HAP-1 (cell line): ENCODE measurements around the gene ID4.
"Not testable (repeated sequence)": the region's sequence is repeated elsewhere in the genome, so short reads cannot be mapped to it uniquely, and the experiment has no call there.

Source experiments
- DNase-seq, 2 experiments: peaks; one replicate each; pipeline ENCODE4 v3.0.0-alpha.2; 2016 to 2020; ENCODE audit warnings: low spot score in 2 of 2
- H3K27me3 ChIP-seq: fragments of 250-450 bp; sonication (Bioruptor Pico); 2 replicates; pipeline ENCODE4 v1.5.1; 2020; ENCODE audit warnings: low read depth, mild to moderate bottlenecking, moderate library complexity
- H3K36me3 ChIP-seq: fragments of 250-450 bp; sonication (Bioruptor Pico); replicated peaks from 2 replicates; pipeline ENCODE4 v1.5.1; 2020; ENCODE audit warnings: mild to moderate bottlenecking
- H3K4me1 ChIP-seq: fragments of 250-450 bp; sonication (Bioruptor Pico); 2 replicates; pipeline ENCODE4 v1.5.1; 2020; ENCODE audit warnings: mild to moderate bottlenecking
- H3K4me3 ChIP-seq: fragments of 250-450 bp; sonication (Bioruptor Pico); 2 replicates; pipeline ENCODE4 v1.5.1; 2020; ENCODE audit warnings: mild to moderate bottlenecking, moderate library complexity
- H3K9me3 ChIP-seq: fragments of 250-450 bp; sonication (Bioruptor Pico); 2 replicates; pipeline ENCODE4 v1.5.1; 2020; ENCODE audit warnings: mild to moderate bottlenecking, moderate library complexity
- in situ Hi-C: fragments of 300-500 bp; cut with MboI; formaldehyde crosslinking; loops from 3 replicates; pipeline ENCODE4 v1.14.3; 2020; ENCODE audit warnings: low sequenced_read_pairs, inconsistent platforms, mixed read lengths

Gene ID4

DNA sequence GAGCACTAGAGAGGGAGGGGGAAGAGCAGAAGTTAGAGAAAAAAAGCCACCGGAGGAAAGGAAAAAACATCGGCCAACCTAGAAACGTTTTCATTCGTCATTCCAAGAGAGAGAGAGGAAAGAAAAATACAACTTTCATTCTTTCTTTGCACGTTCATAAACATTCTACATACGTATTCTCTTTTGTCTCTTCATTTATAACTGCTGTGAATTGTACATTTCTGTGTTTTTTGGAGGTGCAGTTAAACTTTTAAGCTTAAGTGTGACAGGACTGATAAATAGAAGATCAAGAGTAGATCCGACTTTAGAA is 2.0 kb downstream of the ID4 start:
- in situ Hi-C loops = no loop called here
- H3K4me1 ChIP-seq = no peaks in the 10 kb centered on the region
- no peak overlapping the region for H3K4me3 ChIP-seq
- DNase-seq = no peak
- no peaks in the 10 kb centered on the region for H3K9me3 ChIP-seq
- peaks cover 17% of the 10 kb centered on the region for H3K27me3 ChIP-seq
- no peaks in the 10 kb centered on the region for H3K36me3 ChIP-seq

DNA sequence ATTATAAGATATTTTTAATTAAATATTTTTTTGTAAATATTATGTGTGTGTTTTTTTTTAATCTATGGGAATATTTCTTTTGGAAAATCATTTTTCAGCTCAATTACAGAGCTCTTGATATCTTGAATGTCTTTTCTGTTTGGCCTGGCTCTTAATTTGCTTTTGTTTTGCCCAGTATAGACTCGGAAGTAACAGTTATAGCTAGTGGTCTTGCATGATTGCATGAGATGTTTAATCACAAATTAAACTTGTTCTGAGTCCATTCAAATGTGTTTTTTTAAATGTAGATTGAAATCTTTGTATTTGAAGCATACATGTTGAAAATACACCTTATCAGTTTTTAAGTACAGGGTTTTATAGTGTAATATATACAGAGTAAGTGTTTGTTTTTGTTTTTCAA is 2.6 kb downstream of the ID4 start:
- no peak for DNase-seq
- H3K9me3 ChIP-seq = no peaks in the 10 kb centered on the region
- no peaks in the 10 kb centered on the region for H3K36me3 ChIP-seq
- H3K4me3 ChIP-seq = no peak overlapping the region
- in situ Hi-C loops = no loop called here
- H3K4me1 ChIP-seq = no peaks in the 10 kb centered on the region
- H3K27me3 ChIP-seq = peaks cover 17% of the 10 kb centered on the region

DNA sequence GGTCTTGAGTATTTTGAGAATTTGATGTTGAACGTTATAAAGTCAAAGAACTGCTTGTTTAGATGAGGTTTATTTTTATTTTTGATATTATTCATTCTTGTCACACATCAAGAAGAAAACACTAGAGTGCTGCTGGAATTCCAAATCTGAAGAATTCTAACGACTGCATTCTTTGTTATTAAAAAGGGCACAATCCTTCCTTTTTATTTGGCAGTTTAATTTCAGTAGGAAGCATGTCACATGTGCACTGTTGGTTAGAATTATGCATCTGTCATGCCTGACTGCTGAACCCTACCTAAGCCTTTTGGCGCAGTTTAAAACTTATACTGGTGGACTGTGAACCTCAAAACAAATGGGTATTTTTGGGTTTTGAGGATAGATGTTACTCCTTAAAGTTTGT is 4.0 kb downstream of the ID4 start:
- in situ Hi-C loops = no loop called here

DNA sequence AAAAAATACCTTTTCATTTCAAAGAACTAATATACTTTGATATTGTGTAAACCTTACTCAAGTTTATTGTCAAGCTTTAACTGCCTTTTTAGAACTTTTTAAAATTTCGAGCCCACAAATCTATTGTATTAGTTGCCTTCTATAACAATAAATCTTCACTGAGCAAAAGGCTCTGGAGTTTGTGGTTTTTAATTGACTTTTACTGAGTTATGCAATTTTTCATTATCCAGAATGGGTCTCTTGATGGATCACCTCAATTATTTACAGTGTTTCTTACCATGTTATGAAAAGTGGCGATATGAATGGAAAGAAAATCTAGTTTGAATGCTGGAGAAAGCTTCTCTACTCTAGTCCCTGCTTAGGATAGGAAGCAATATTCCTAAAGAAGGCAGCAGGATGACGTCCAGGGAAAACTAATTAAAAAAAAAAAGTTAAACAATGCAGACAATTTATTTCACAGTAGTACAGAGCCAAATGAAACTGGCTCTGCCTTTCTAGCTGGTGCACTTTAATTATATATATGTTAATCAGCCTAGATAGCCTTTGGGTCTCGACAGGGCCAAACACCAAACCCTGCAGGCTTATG is 5.0 kb downstream of the ID4 start:
- Histone ChIP-seq H3K4me1 (no peaks in the 10 kb centered on the region), H3K9me3 (no peaks in the 10 kb centered on the region), H3K27me3 (peaks cover 17% of the 10 kb centered on the region), H3K4me3 (no peak overlapping the region), H3K36me3 (no peaks in the 10 kb centered on the region)
- in situ Hi-C loops = no loop called here
- no peak for DNase-seq

More for the DNA sequence above, 4.0 kb downstream of the ID4 start:
- peaks cover 17% of the 10 kb centered on the region for H3K27me3 ChIP-seq
- no peaks in the 10 kb centered on the region for H3K9me3 ChIP-seq
- H3K4me1 ChIP-seq = no peaks in the 10 kb centered on the region
- no peaks in the 10 kb centered on the region for H3K36me3 ChIP-seq
- DNase-seq = no peak
- H3K4me3 ChIP-seq = no peak overlapping the region

DNA sequence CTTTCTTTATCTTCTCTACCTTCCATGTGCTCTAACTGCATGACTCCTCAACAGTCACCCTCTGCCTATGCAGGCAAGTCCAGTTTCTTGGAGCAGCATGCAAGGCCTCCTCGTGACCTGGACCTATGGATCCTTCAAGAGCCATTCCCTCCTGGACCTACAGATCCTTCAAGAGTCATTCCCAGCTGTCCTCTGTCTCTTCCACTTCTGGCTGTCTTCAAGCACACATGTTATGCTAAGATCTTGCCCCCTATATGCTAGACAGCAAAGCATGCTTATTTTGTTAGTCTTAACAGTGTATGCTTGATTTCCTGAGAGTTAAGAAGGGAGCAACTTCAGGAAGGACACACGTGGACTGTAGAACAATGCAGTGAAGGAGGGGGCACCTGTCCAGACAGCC is 7.5 kb downstream of the ID4 start:
- in situ Hi-C loops = no loop called here
- DNase-seq = no peak
- no peaks in the 10 kb centered on the region for H3K4me1 ChIP-seq

DNA sequence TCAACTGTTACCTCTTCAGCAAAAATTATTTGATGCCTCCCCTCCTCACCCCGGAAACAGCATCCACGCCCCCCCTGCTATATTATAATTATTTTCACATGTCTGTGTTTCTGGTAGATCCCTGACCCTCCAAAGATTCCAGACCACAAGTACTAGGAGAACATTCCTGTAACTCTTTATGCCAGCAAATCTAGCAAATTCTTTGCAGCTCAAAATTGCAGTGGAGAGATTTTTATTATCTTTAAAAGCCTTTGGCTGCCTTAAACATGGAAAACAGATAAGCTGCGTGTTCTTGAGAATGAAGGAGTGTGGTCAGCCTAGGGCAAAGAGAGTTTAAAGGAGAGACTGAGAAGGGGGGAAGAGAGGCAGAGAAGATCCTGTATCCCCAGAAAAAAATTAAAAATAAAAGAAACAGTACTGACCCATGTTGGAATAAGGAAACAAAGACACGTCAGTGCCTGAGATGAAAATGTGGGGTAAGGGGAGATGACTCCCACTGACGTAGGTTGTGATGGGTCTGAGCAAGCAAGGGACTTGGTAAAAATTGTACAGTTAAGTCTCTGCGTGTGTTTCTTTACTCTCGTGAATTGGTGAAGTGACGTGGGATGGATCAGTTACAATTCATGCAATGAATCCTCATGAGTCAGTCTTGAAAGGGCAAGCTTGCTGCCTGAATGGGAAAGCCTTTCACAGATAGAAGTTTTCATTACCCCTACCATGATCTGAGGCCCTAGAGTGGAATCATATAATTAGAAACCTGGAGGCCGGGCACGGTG is 8.3 kb downstream of the ID4 start:
- in situ Hi-C loops = no loop called here
- no peaks in the 10 kb centered on the region for H3K9me3 ChIP-seq
- DNase-seq = no peak
- peaks cover 3% of the 10 kb centered on the region; the same call in 1 of the 2 replicates for H3K27me3 ChIP-seq
- no peaks in the 10 kb centered on the region for H3K36me3 ChIP-seq
- no peaks in the 10 kb centered on the region for H3K4me1 ChIP-seq
- no peak overlapping the region for H3K4me3 ChIP-seq

More for the DNA sequence above, 7.5 kb downstream of the ID4 start:
- Histone ChIP-seq H3K27me3 (peaks cover 3% of the 10 kb centered on the region; the same call in 1 of the 2 replicates), H3K4me3 (no peak overlapping the region), H3K36me3 (no peaks in the 10 kb centered on the region), H3K9me3 (no peaks in the 10 kb centered on the region)

DNA sequence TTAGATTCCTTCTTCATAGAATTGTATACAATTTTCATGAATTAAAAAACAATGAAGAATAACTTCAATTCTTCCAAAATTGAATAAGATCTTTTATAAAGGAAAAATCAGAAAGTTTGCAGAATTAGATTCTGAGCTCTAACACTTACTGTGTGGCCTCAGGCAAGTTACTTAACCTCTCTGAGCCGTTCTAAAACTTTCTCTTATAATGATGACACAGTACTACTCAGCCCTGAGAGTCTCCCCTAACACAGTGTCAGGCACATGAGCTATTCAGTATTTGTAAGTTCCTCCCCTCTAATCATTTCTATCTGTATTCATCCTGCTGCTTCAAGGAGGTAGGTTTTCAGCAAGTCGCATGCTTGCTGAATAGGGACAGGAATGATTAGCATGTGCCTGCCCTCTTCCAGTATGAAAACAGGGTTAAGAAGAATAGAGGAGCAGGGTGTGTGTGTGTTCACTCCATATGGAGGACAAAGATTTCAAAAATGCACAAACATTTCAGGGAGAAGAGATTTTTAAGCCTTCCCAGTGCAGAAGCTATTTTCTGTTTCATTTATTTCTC is 11.4 kb downstream of the ID4 start:
- Histone ChIP-seq H3K36me3 (no peaks in the 10 kb centered on the region), H3K4me1 (no peaks in the 10 kb centered on the region), H3K27me3 (no peaks in the 10 kb centered on the region), H3K9me3 (no peaks in the 10 kb centered on the region), H3K4me3 (no peak overlapping the region)
- in situ Hi-C loops = no loop called here
- no peak for DNase-seq

DNA sequence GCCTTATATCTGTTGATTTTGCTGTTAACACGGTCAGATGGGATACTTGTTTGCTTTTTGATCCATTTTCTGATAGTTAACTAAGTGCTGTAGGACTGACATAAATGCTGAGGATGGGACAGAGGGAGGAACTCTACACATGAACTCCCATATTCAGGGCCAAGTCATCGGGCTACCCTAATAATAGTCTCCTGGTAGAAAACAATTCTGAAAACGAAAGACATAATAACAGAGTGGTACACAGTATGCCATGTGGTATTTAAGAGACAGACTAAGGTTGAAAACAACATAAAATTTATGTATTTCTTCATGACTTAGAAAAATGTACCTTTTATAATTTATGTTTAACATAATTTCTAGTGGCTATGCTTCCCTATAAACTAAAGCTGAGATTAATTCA is 12.0 kb downstream of the ID4 start:
- in situ Hi-C loops = no loop called here
- no peak for DNase-seq
- no peaks in the 10 kb centered on the region for H3K27me3 ChIP-seq
- H3K4me1 ChIP-seq = no peaks in the 10 kb centered on the region
- H3K9me3 ChIP-seq = no peaks in the 10 kb centered on the region
- no peak overlapping the region for H3K4me3 ChIP-seq
- H3K36me3 ChIP-seq = no peaks in the 10 kb centered on the region

DNA sequence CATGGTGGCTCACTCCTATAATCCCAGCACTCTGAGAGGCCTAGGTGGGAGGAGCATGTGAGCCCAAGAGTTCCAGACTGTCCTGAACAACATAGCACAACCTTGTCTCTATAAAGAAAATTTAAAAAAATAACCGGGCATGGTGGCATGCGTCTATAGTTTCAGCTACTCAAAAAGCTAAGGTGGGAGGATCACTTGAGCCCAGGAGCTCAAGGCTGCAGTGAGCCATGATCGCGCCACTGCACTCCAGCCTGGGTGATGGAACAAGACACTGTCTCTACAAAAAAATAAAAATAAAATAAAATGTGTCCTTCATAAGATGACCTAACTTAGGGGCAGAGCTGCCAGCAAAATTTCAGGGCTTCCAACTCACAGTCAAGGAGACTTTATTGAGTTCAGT is 12.6 kb downstream of the ID4 start:
- Histone ChIP-seq H3K27me3 (no peaks in the 10 kb centered on the region), H3K36me3 (no peaks in the 10 kb centered on the region), H3K9me3 (no peaks in the 10 kb centered on the region), H3K4me3 (no peak overlapping the region), H3K4me1 (no peaks in the 10 kb centered on the region)
- DNase-seq = no peak
- in situ Hi-C loops = no loop called here

DNA sequence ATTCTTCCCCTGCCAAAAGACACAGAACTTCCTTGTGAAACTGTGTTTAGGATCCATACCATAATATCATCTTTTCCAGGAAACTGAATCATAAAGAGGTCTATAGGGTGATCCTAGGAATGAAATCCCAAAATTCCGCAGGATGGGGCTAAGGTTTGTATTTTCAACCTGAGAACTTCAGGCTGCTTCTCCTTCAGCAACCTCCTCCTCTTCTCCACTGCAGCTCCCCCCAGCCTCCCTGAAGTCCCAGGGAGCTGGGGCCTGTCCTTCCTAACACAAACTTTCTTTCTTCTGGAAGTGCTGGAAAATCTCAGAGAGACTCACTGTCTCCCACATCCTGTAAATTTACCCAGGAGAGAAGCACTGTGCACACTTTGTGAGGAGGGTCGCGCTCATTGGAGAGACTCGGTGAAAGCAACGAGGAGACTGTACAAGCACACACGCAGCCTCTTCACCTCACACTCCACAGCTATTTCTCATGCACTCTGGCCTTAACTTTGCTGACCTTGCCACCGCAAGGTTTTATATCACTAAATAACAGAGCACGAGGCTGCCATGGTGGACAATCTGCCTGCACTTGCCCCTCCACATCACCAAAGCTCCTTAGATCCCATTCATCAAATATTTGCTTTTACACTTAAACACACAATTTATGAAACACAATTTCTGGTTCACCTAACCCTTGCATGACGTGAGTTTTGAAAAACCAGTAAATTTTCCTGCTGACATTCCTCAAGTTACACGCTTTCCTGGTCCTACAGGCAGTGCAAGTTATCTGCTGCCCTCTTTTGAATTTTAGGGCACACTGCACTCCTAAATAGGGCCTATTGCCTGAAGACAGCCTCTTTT is 14.3 kb downstream of the ID4 start:
- H3K9me3 ChIP-seq = no peaks in the 10 kb centered on the region
- no peaks in the 10 kb centered on the region for H3K27me3 ChIP-seq
- in situ Hi-C loops = no loop called here
- H3K4me1 ChIP-seq = no peaks in the 10 kb centered on the region
- peak; percentile 34 to 52 for DNase-seq
- H3K4me3 ChIP-seq = no peak overlapping the region
- H3K36me3 ChIP-seq = no peaks in the 10 kb centered on the region

DNA sequence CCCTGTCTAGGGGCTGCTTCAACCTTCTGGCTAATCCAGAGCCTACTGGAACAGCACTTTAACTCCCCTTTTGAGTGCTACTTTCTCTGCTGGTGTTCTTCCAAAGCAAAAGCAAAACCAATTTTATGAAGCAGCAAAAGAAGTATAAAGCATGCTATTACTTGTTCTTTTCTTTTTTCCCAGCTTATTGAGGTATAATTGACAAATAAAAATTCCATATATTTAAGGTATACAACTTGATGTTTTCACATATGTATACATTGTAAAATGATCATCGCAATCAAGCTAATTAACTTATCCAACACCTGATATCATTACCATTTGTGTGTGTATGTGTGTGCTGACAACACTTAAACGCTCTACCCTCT is 14.9 kb downstream of the ID4 start:
- DNase-seq = no peak
- Histone ChIP-seq H3K36me3 (no peaks in the 10 kb centered on the region), H3K9me3 (no peaks in the 10 kb centered on the region), H3K4me1 (no peaks in the 10 kb centered on the region), H3K27me3 (no peaks in the 10 kb centered on the region), H3K4me3 (no peak overlapping the region)
- in situ Hi-C loops = no loop called here

DNA sequence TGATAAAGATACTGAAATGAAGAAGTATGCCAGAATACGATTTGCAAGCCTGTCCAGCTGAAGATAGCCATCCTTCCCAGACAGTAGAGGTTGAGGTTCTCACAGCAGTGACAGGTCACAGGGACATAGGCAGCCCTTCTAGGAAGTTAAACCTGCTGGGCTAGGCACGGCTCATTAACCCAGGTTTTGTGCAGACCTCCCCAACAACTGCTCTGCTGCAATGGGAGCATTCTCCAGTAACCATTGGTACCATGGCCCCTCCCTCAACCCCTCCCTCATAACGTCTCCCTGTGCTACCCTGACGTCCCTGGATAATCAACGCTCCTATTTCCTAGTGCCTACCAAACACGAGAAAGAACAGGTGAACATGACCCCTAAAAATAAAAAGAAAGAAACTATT is 15.8 kb downstream of the ID4 start:
- no peaks in the 10 kb centered on the region for H3K27me3 ChIP-seq
- no peak for DNase-seq
- no peaks in the 10 kb centered on the region for H3K9me3 ChIP-seq
- H3K4me3 ChIP-seq = no peak overlapping the region
- in situ Hi-C loops = no loop called here
- no peaks in the 10 kb centered on the region for H3K4me1 ChIP-seq
- no peaks in the 10 kb centered on the region for H3K36me3 ChIP-seq

DNA sequence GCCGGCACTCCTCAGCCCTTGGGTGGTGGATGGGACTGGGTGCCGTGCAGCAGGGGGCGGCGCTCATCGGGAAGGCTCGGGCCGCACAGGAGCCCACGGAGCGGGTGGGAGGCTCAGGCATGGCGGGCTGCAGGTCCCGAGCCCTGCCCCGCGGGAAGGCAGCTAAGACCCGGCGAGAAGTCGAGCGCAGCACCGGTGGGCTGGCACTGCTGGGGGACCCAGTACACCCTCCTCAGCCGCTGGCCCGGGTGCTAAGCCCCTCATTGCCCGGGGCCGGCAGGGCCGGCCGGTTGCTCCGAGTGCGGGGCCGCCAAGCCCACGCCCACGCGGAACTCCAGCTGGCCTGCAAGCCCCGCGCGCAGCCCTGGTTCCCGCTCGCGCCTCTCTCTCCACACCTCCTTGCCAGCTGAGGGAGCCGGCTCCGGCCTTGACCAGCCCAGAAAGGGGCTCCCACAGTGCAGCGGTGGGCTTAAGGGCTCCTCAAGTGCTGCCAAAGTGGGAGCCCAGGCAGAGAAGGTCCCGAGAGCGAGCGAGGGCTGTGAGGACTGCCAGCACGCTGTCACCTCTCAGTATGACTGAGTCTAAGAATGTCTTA is 17.3 kb downstream of the ID4 start:
- DNase-seq, in situ Hi-C loops, H3K4me3 ChIP-seq, H3K36me3 ChIP-seq, H3K9me3 ChIP-seq, H3K4me1 ChIP-seq, H3K27me3 ChIP-seq: not testable (repeated sequence)

DNA sequence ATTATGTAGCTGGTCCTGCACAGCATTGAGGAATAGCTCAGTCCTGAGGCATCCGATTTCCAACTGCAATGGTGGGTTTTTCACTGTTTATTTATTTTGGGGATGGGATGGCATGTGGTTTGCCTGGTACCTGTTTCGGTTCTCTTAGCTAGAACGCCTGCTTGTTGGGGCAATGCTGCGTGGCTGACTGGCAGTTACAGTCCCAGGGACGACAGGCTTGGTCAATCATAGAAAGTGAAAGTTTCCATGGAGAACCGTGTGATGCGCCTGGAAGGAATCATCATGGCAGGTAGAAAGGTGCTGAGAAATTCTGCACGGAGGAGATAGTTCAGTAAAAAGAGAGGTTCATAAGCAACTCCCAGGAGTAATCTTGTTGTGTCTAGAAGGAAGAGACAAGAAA is 18.4 kb downstream of the ID4 start:
- H3K4me3 ChIP-seq = no peak overlapping the region
- in situ Hi-C loops = no loop called here
- no peaks in the 10 kb centered on the region for H3K9me3 ChIP-seq
- no peaks in the 10 kb centered on the region for H3K27me3 ChIP-seq
- H3K4me1 ChIP-seq = no peaks in the 10 kb centered on the region
- no peak for DNase-seq
- no peaks in the 10 kb centered on the region for H3K36me3 ChIP-seq
